OCI-M1 (cell line): ENCODE data around the gene ACBD6.
A peak's percentile ranks its signal among the peaks of the same experiment; 100 is the strongest.

Experiments used
- DNase-seq: peaks from one replicate; lab custom pipeline; 2025; lab: John Stamatoyannopoulos, UW

The ACBD6 gene

GRCh38 chr1:180525715-180526039 lies 23.3 kb upstream of the ACBD6 start:
- no peak for DNase-seq

GRCh38 chr1:180524915-180525714 lies 22.7 kb upstream of the ACBD6 start:
- DNase-seq: no peak

GRCh38 chr1:180524160-180524914 lies 22.0 kb upstream of the ACBD6 start:
- DNase-seq: no peak

GRCh38 chr1:180522213-180522515 lies 19.8 kb upstream of the ACBD6 start:
- DNase-seq: no peak

GRCh38 chr1:180521474-180522212 lies 19.3 kb upstream of the ACBD6 start:
- DNase-seq: peak; percentile 22

GRCh38 chr1:180519846-180520245 lies 17.5 kb upstream of the ACBD6 start:
- DNase-seq: no peak

GRCh38 chr1:180515857-180516388 lies 13.5 kb upstream of the ACBD6 start:
- DNase-seq: peak; percentile 93

- DNase-seq: peak; percentile 66
These were observed 13.0 kb upstream of the ACBD6 start for GRCh38 chr1:180515364-180515763.

- no peak for DNase-seq
These were observed 11.2 kb upstream of the ACBD6 start for GRCh38 chr1:180513531-180513930.

GRCh38 chr1:180510882-180511281 lies 8.5 kb upstream of the ACBD6 start:
- DNase-seq: no peak

- no peak for DNase-seq
These were observed 6.3 kb upstream of the ACBD6 start for GRCh38 chr1:180508725-180509097.

- DNase-seq: peak; percentile 68
These were observed 5.7 kb upstream of the ACBD6 start for GRCh38 chr1:180507795-180508724.

GRCh38 chr1:180505732-180506335 lies 3.5 kb upstream of the ACBD6 start:
- DNase-seq: no peak

- DNase-seq: no peak
These were observed 1.8 kb upstream of the ACBD6 start for GRCh38 chr1:180504186-180504585.

GRCh38 chr1:180503280-180503862 lies 994 bp upstream of the ACBD6 start:
- peak; percentile 91 for DNase-seq

- no peak for DNase-seq
These were observed 464 bp downstream of the ACBD6 start for GRCh38 chr1:180501865-180502360.

GRCh38 chr1:180500689-180501088 lies 1.7 kb downstream of the ACBD6 start:
- DNase-seq: no peak

GRCh38 chr1:180498594-180498993 lies 3.8 kb downstream of the ACBD6 start:
- no peak for DNase-seq

- DNase-seq: no peak
These were observed 4.6 kb downstream of the ACBD6 start for GRCh38 chr1:180497826-180498225.

- peak; percentile 70 for DNase-seq
These were observed 8.0 kb downstream of the ACBD6 start for GRCh38 chr1:180494370-180494769.

- no peak for DNase-seq
These were observed 12.4 kb downstream of the ACBD6 start for GRCh38 chr1:180489976-180490375.
